ENCODE data around the gene NCKAP1.

DNA sequence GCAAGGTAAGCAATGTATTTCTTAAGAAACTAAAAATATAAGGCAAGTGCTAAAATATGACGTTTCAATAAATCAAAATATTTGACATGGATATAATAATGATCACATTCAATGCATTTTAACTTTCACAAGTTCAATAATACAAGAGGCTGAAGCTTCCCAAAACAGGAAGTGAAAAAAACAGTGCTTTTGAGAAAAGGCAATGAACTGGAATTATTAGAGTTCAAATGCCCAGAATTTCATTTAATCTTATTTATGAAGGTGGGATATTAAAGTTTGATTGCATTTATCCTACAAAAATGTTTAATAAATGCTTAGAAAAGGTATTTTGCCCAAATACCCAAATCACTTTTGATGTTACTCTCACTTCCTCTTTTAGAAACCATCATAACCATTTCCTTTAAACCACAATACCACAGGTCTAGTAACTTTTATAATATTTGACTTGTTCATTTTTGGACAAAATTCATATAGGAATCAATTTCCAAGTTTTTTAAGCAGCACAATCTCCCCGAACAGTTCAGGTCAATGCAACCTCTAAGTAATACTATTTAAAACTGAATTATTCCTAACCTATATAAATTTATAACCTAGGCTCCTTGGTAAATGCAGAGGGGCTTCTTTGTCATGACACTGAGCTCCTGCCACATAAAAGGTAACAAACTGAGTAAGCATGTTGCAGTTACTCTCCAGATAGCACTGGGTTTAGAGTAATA, 2.1 kb downstream of the NCKAP1 start:
- TF ChIP-seq POLR2AphosphoS5 (IDR thresholded peaks at IDR 0.05; ENCODE audit: low read depth, low read length) (no peak), POLR2A (IDR thresholded peaks at IDR 0.05; ENCODE audit: low read depth, low read length) (no peak), TAF1 (IDR thresholded peaks at IDR 0.05; ENCODE audit: borderline replicate concordance, low read depth, low read length) (no peak)
